ENCODE measurements around the gene CALB2. TPM values are rescaled to one million over a fixed set of nuclear protein-coding genes. Genes with fewer than 3 reads are reported as not detected.

The CALB2 gene
- total RNA-seq, 1 donor from 2014 or later: 0.96 TPM

- Mint-ChIP-seq H3K27ac (no peak overlapping the region), H3K9me3 (ENCODE audit: low read depth) (no peaks in the 10 kb centered on the region), H3K4me3 (ENCODE audit: low read depth) (no peak overlapping the region), H3K36me3 (ENCODE audit: insufficient read depth) (no peaks in the 10 kb centered on the region), H3K27me3 (peaks cover 18% of the 10 kb centered on the region), H3K4me1 (ENCODE audit: low read depth) (no peaks in the 10 kb centered on the region)
- TF ChIP-seq CTCF (IDR thresholded peaks at IDR 0.05; ENCODE audit: unreplicated experiment): no peak
- no peak for DNase-seq (ENCODE audit: low spot score, unreplicated experiment)
These were observed 30.8 kb upstream of the CALB2 start for GRCh38 chr16:71327720-71328119.

GRCh38 chr16:71328151-71328550, 30.4 kb upstream of the CALB2 start:
- no peak for DNase-seq (ENCODE audit: low spot score, unreplicated experiment)
- Mint-ChIP-seq H3K4me3 (ENCODE audit: low read depth) (no peak overlapping the region), H3K27ac (no peak overlapping the region), H3K4me1 (ENCODE audit: low read depth) (no peaks in the 10 kb centered on the region), H3K36me3 (ENCODE audit: insufficient read depth) (no peaks in the 10 kb centered on the region), H3K27me3 (peaks cover 21% of the 10 kb centered on the region), H3K9me3 (ENCODE audit: low read depth) (no peaks in the 10 kb centered on the region)
- TF ChIP-seq CTCF (IDR thresholded peaks at IDR 0.05; ENCODE audit: unreplicated experiment): no peak

GRCh38 chr16:71337631-71338030, 20.9 kb upstream of the CALB2 start:
- Mint-ChIP-seq H3K36me3 (ENCODE audit: insufficient read depth) (no peaks in the 10 kb centered on the region), H3K4me1 (ENCODE audit: low read depth) (no peaks in the 10 kb centered on the region), H3K4me3 (ENCODE audit: low read depth) (no peak overlapping the region), H3K9me3 (ENCODE audit: low read depth) (peaks cover 6% of the 10 kb centered on the region), H3K27ac (no peak overlapping the region), H3K27me3 (peaks cover 37% of the 10 kb centered on the region)
- no peak for TF ChIP-seq CTCF (IDR thresholded peaks at IDR 0.05; ENCODE audit: unreplicated experiment)
- DNase-seq (ENCODE audit: low spot score, unreplicated experiment): no peak

GRCh38 chr16:71338193-71338592, 20.3 kb upstream of the CALB2 start:
- Mint-ChIP-seq H3K27ac (no peak overlapping the region), H3K4me1 (ENCODE audit: low read depth) (no peaks in the 10 kb centered on the region), H3K36me3 (ENCODE audit: insufficient read depth) (no peaks in the 10 kb centered on the region), H3K9me3 (ENCODE audit: low read depth) (peaks cover 6% of the 10 kb centered on the region), H3K4me3 (ENCODE audit: low read depth) (no peak overlapping the region), H3K27me3 (peaks cover 34% of the 10 kb centered on the region)
- DNase-seq (ENCODE audit: low spot score, unreplicated experiment): no peak
- TF ChIP-seq CTCF (IDR thresholded peaks at IDR 0.05; ENCODE audit: unreplicated experiment): no peak

GRCh38 chr16:71338632-71339031, 19.9 kb upstream of the CALB2 start:
- Mint-ChIP-seq H3K36me3 (ENCODE audit: insufficient read depth) (no peaks in the 10 kb centered on the region), H3K27ac (no peak overlapping the region), H3K4me3 (ENCODE audit: low read depth) (no peak overlapping the region), H3K9me3 (ENCODE audit: low read depth) (peaks cover 6% of the 10 kb centered on the region), H3K27me3 (peaks cover 30% of the 10 kb centered on the region), H3K4me1 (ENCODE audit: low read depth) (no peaks in the 10 kb centered on the region)
- no peak for TF ChIP-seq CTCF (IDR thresholded peaks at IDR 0.05; ENCODE audit: unreplicated experiment)
- DNase-seq (ENCODE audit: low spot score, unreplicated experiment): no peak

Data from progenitor cell of endocrine pancreas (in vitro differentiated cells).